Stimulated activated CD8-positive, alpha-beta memory T cell treated with anti-CD3 and anti-CD28 coated beads, Interleukin-2, amount 100 ng/mL, for 48 hours (primary cell): ENCODE measurements around the gene HIPK1.

Source experiments
- DNase-seq, 2 donors: peaks; one replicate each; pipeline ENCODE4 v3.0.0-alpha.2; 2020; ENCODE audit warnings: low read depth in 2 of 2

Gene HIPK1

GRCh38 chr1:113913887-113914664 is 15.0 kb upstream of the HIPK1 start:
- DNase-seq: no peak

GRCh38 chr1:113916974-113917373 is 12.2 kb upstream of the HIPK1 start:
- DNase-seq: no peak

GRCh38 chr1:113917400-113918082 is 11.6 kb upstream of the HIPK1 start:
- no peak for DNase-seq

GRCh38 chr1:113918243-113918642 is 10.9 kb upstream of the HIPK1 start:
- no peak for DNase-seq

- DNase-seq: no peak
Observed at GRCh38 chr1:113922957-113923356, 6.2 kb upstream of the HIPK1 start.

- no peak for DNase-seq
Observed at GRCh38 chr1:113924473-113924872, 4.7 kb upstream of the HIPK1 start.

GRCh38 chr1:113928187-113928930 is 765 bp upstream of the HIPK1 start:
- DNase-seq: no peak

GRCh38 chr1:113929750-113930498 is 800 bp downstream of the HIPK1 start:
- DNase-seq: peak; percentile 36

GRCh38 chr1:113930499-113931161 is 1.5 kb downstream of the HIPK1 start:
- peak; percentile 25 to 54 for DNase-seq

- no peak for DNase-seq
Observed at GRCh38 chr1:113931451-113931851, 2.3 kb downstream of the HIPK1 start.

GRCh38 chr1:113934006-113934405 is 4.9 kb downstream of the HIPK1 start:
- DNase-seq: no peak

- DNase-seq: no peak
Observed at GRCh38 chr1:113934511-113935055, 5.5 kb downstream of the HIPK1 start.

- DNase-seq: no peak
Observed at GRCh38 chr1:113935176-113935575, 6.1 kb downstream of the HIPK1 start.

- no peak for DNase-seq
Observed at GRCh38 chr1:113935970-113936369, 6.8 kb downstream of the HIPK1 start.

GRCh38 chr1:113937146-113937545 is 8.0 kb downstream of the HIPK1 start:
- DNase-seq: no peak

- no peak for DNase-seq
Observed at GRCh38 chr1:113938192-113938591, 9.1 kb downstream of the HIPK1 start.

GRCh38 chr1:113940365-113941244 is 11.5 kb downstream of the HIPK1 start:
- peak; percentile 37 to 41 for DNase-seq

- DNase-seq: no peak
Observed at GRCh38 chr1:113941245-113941559, 12.1 kb downstream of the HIPK1 start.

GRCh38 chr1:113942527-113942926 is 13.4 kb downstream of the HIPK1 start:
- DNase-seq: no peak
